Measurements from ENCODE around the gene SCFD2. TPM values are rescaled to one million over a fixed set of nuclear protein-coding genes. Genes with fewer than 3 reads are reported as not detected.

SCFD2 gene
- total RNA-seq, 4 donors from 2014 or later = 13.1 to 27.4 (median 19.8) TPM

GRCh38 chr4:52884994-52885393 is 480.9 kb downstream of the SCFD2 start:
- no peak for TF ChIP-seq CTCF (IDR thresholded peaks at IDR 0.05; ENCODE audit: low read depth)

DNA sequence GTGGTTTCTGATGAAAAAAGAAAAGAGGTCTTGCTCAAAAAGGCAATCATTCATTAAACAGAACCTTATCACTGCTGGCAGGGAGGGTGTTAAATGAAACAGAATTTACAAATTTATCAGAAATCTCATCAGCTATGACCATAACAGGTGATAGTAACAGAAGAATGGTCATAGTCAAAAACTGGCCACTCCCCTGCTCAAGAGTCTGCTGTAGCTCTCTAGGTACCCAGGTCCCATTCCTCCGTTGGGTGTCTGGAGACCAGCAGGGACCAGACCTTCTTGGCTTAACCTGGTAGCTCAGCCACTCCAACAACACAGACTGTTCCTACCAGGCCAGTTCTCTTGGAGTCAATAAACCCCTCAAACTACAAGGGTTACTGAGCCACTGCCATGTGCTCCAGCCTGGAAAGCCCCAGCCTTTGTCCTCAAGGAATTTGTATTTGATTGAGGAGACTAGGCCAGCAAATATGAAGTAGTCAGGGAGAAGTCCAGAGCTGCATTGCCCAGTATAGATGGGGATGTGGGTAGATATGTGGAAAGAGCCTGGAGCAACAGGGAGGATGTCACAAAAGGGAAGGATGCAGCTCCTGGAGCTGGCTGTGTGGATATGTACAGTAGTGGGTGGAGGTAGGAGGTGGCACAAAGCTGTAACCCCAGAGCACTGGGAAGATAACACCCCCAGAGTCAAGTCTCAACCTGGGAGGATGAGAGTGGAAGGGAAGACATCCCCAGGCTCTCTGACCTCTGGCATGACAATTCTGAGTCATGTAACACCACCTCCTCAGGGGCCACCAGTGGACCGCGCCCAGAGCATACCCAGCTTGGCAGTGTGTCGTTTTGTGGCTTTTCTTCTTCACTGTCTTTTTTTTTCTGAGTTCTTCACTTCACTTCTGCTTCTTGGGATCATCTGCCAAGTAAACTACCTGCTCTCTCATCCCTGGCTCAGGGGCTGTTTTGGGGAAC is 481.9 kb downstream of the SCFD2 start:
- no peak for TF ChIP-seq CTCF (IDR thresholded peaks at IDR 0.05; ENCODE audit: low read depth)

- no peak for TF ChIP-seq CTCF (IDR thresholded peaks at IDR 0.05; ENCODE audit: low read depth)
Measured at GRCh38 chr4:52883183-52883621, 482.7 kb downstream of the SCFD2 start.

- no peak for TF ChIP-seq CTCF (IDR thresholded peaks at IDR 0.05; ENCODE audit: low read depth)
Measured at GRCh38 chr4:52880994-52881393, 484.9 kb downstream of the SCFD2 start.

GRCh38 chr4:52879471-52879870 is 486.4 kb downstream of the SCFD2 start:
- no peak for TF ChIP-seq CTCF (IDR thresholded peaks at IDR 0.05; ENCODE audit: low read depth)

- TF ChIP-seq CTCF (IDR thresholded peaks at IDR 0.05; ENCODE audit: low read depth) = no peak
Measured at GRCh38 chr4:52877694-52878093, 488.2 kb downstream of the SCFD2 start.

DNA sequence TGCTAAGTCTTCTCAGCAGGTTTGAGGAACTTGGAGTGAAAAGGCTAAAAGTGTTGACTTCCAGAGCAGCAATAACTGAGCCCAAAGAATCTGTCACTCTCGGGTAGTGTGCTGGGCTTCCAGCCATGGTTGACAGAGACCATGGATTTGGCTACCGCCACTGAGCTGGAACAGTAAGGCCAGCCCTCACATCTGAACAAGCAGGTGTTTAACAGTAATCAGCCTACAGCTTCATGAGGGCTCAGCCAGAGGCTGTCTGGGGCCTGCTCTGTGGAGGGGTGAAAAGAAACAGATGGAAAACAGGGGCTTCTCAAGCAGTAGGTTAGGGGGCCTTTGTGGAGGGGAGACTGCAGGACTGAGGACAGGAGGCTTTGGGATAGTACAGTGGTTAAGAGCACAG is 488.8 kb downstream of the SCFD2 start:
- TF ChIP-seq CTCF (IDR thresholded peaks at IDR 0.05; ENCODE audit: low read depth) = no peak

All from subcutaneous adipose tissue (tissue), 4 donors.